H9 (cell line): Measurements from ENCODE around the gene NAA10. TPM values are rescaled to one million over a fixed set of nuclear protein-coding genes. Genes with fewer than 3 reads are reported as not detected.
A peak's percentile ranks its signal among the peaks of the same experiment; 100 is the strongest.

Experiments used
- DNase-seq: peaks from one replicate; pipeline ENCODE4 v3.0.0-alpha.2; 2017
- H2AFZ ChIP-seq: one replicate; pipeline ENCODE4 v1.6.1; 2013; ENCODE audit warnings: mild to moderate bottlenecking, low read length, control low read depth, moderate library complexity
- H2AK5ac ChIP-seq: 2 replicates; pipeline ENCODE4 v1.6.1; 2013; ENCODE audit warnings: low read length, control low read depth, mixed read lengths; ENCODE audit not compliant: insufficient read length
- H2BK120ac ChIP-seq: one replicate; pipeline ENCODE4 v1.6.1; 2013; ENCODE audit warnings: low read depth, mild to moderate bottlenecking, low read length, control low read depth, inconsistent platforms; ENCODE audit not compliant: poor library complexity, severe bottlenecking
- H2BK12ac ChIP-seq: 2 replicates; pipeline ENCODE4 v1.6.1; 2013; ENCODE audit warnings: low read length, control low read depth, mixed read lengths, low read depth; ENCODE audit not compliant: insufficient read length
- H2BK15ac ChIP-seq: 2 replicates; pipeline ENCODE4 v1.6.1; 2013; ENCODE audit warnings: low read depth, low read length, control low read depth
- H2BK20ac ChIP-seq: one replicate; pipeline ENCODE4 v1.6.1; 2013; ENCODE audit warnings: low read depth, mild to moderate bottlenecking, low read length, control low read depth, inconsistent platforms; ENCODE audit not compliant: poor library complexity, severe bottlenecking
- H2BK5ac ChIP-seq: 2 replicates; pipeline ENCODE4 v1.6.1; 2013; ENCODE audit warnings: low read length, control low read depth, mixed read lengths; ENCODE audit not compliant: insufficient read length
- H3K14ac ChIP-seq: 2 replicates; pipeline ENCODE4 v1.6.1; 2013; ENCODE audit warnings: low read length, control low read depth; ENCODE audit not compliant: insufficient read depth
- H3K18ac ChIP-seq: 2 replicates; pipeline ENCODE4 v1.6.1; 2013; ENCODE audit warnings: low read depth, mild to moderate bottlenecking, mixed read lengths, low read length, control low read depth; ENCODE audit not compliant: insufficient read length
- H3K23ac ChIP-seq: 2 replicates; pipeline ENCODE4 v1.6.1; 2013; ENCODE audit warnings: low read length, control low read depth, mixed read lengths, low read depth; ENCODE audit not compliant: insufficient read length
- H3K23me2 ChIP-seq: 2 replicates; pipeline ENCODE4 v1.6.1; 2013; ENCODE audit warnings: low read depth, mild to moderate bottlenecking, mixed read lengths, low read length, control low read depth; ENCODE audit not compliant: insufficient read length, poor library complexity, severe bottlenecking
- H3K27ac ChIP-seq: 2 replicates; pipeline ENCODE4 v1.5.1; 2013; ENCODE audit warnings: low read length, control low read depth, mixed read lengths, low read depth; ENCODE audit not compliant: insufficient read length
- H3K27me3 ChIP-seq: 2 replicates; pipeline ENCODE4 v1.6.1; 2013; ENCODE audit warnings: low read length, control low read depth, inconsistent platforms; ENCODE audit not compliant: insufficient read depth
- H3K4ac ChIP-seq: 2 replicates; pipeline ENCODE4 v1.6.1; 2013; ENCODE audit warnings: low read depth, mild to moderate bottlenecking, control low read depth, inconsistent platforms, low read length, moderate library complexity
- H3K4me1 ChIP-seq: 2 replicates; pipeline ENCODE4 v1.6.1; 2013; ENCODE audit warnings: low read length, control low read depth, inconsistent platforms; ENCODE audit not compliant: insufficient read depth
- H3K4me2 ChIP-seq: 2 replicates; pipeline ENCODE4 v1.6.1; 2013; ENCODE audit warnings: low read length, control low read depth, mixed read lengths; ENCODE audit not compliant: insufficient read length, insufficient read depth
- H3K56ac ChIP-seq: 2 replicates; pipeline ENCODE4 v1.6.1; 2013; ENCODE audit warnings: low read depth, mild to moderate bottlenecking, mixed read lengths, low read length, control low read depth; ENCODE audit not compliant: insufficient read length
- H3K79me1 ChIP-seq: 2 replicates; pipeline ENCODE4 v1.6.1; 2013; ENCODE audit warnings: low read depth, mild to moderate bottlenecking, moderate library complexity, low read length, control low read depth, inconsistent platforms; ENCODE audit not compliant: insufficient read depth, poor library complexity, severe bottlenecking
- H3K79me2 ChIP-seq: 2 replicates; pipeline ENCODE4 v1.6.1; 2013; ENCODE audit warnings: low read length, control low read depth, inconsistent platforms; ENCODE audit not compliant: insufficient read depth
- H3K9ac ChIP-seq: 2 replicates; pipeline ENCODE4 v1.6.1; 2013; ENCODE audit warnings: low read length, control low read depth, mixed read lengths; ENCODE audit not compliant: insufficient read length; ENCODE audit errors: extremely low read depth
- H3K9me3 ChIP-seq: one replicate; pipeline ENCODE4 v1.6.1; 2013; ENCODE audit warnings: low read depth, low read length, inconsistent platforms; ENCODE audit not compliant: control insufficient read depth
- H3T11ph ChIP-seq: one replicate; pipeline ENCODE4 v1.6.1; 2013; ENCODE audit warnings: mild to moderate bottlenecking, low read length, control low read depth, inconsistent platforms
- H4K20me1 ChIP-seq: one replicate; pipeline ENCODE4 v1.6.1; 2013; ENCODE audit not compliant: control insufficient read depth, insufficient read length, insufficient read depth
- H4K5ac ChIP-seq: 2 replicates; pipeline ENCODE4 v1.6.1; 2013; ENCODE audit warnings: low read depth, mild to moderate bottlenecking, mixed read lengths, low read length, control low read depth; ENCODE audit not compliant: insufficient read length
- H4K8ac ChIP-seq: replicated peaks from 2 replicates; pipeline ENCODE4 v1.6.1; 2013; ENCODE audit warnings: low read length, control low read depth, mixed read lengths, low read depth; ENCODE audit not compliant: insufficient read length
- H4K91ac ChIP-seq: 2 replicates; pipeline ENCODE4 v1.6.1; 2013; ENCODE audit warnings: low read depth, mild to moderate bottlenecking, moderate library complexity, mixed read lengths, low read length, control low read depth; ENCODE audit not compliant: insufficient read length
- H3K27ac Mint-ChIP-seq, 3 experiments: 2 replicates in 2 of 3; 3 replicates in 1 of 3; pipeline ENCODE4 v1.8.0; 2020 to 2021; ENCODE audit warnings: mixed read lengths in 3 of 3, mild to moderate bottlenecking in 1 of 3, moderate library complexity in 1 of 3
- H3K27me3 Mint-ChIP-seq: 2 replicates; pipeline ENCODE4 v1.8.0; 2021; ENCODE audit warnings: low read depth, mild to moderate bottlenecking, moderate library complexity, mixed read lengths
- H3K36me3 Mint-ChIP-seq, 3 experiments: 2 replicates in 2 of 3; 3 replicates in 1 of 3; pipeline ENCODE4 v1.8.0; 2020 to 2021; ENCODE audit warnings: low read depth in 3 of 3, mixed read lengths in 3 of 3; ENCODE audit not compliant: insufficient read depth in 1 of 3
- H3K4me1 Mint-ChIP-seq, 2 experiments: 2 replicates each; pipeline ENCODE4 v1.8.0; 2020; ENCODE audit warnings: mixed read lengths in 2 of 2
- H3K4me3 Mint-ChIP-seq, 2 experiments: 2 replicates in 1 of 2; 3 replicates in 1 of 2; pipeline ENCODE4 v1.8.0; 2020 to 2021; ENCODE audit warnings: mild to moderate bottlenecking in 2 of 2, mixed read lengths in 2 of 2, moderate library complexity in 1 of 2
- H3K9me3 Mint-ChIP-seq, 2 experiments: 2 replicates in 1 of 2; 3 replicates in 1 of 2; pipeline ENCODE4 v1.8.0; 2020; ENCODE audit warnings: mild to moderate bottlenecking in 2 of 2, mixed read lengths in 2 of 2, moderate library complexity in 1 of 2
- CTCF ChIP-seq: fragments of 200-600 bp; sonication (generic); conservative IDR thresholded peaks from 3 replicates; pipeline ENCODE4 v1.8.0; 2021; ENCODE audit warnings: antibody characterized with exemption, mild to moderate bottlenecking
- WGBS: extraction: QIAGEN DNeasy Blood & Tissue Kit; methylation state at CpG from one replicate; pipeline ENCODE4 v1.1.7; 2013; ENCODE audit warnings: missing lambda C conversion rate, low lambda C conversion rate, mixed read lengths; ENCODE audit not compliant: insufficient read length; ENCODE audit errors: extremely low coverage; 5-methylcytosine and 5-hydroxymethylcytosine counted together
- total RNA-seq: library from RNA; stranded (reverse); gene quantifications from 2 replicates; pipeline ENCODE4 v1.2.1, GENCODE V29; 2021

The NAA10 gene
- total RNA-seq, 1 experiment from 2014 or later: 101 TPM

GRCh38 chrX:153885208-153885787 lies 49.5 kb downstream of the NAA10 start:
- no peaks in the 10 kb centered on the region for H3K27me3 ChIP-seq

More at GRCh38 chrX:153885208-153885787, 49.5 kb downstream of the NAA10 start:
- no peak overlapping the region for H3K27ac ChIP-seq
- peaks cover 4 to 14% (median 11%) of the 10 kb centered on the region in 3 experiments; a peak in 6 of 7 replicates for H3K36me3 Mint-ChIP-seq
- no peak overlapping the region for H4K91ac ChIP-seq
- TF ChIP-seq CTCF: no peak
- H3K4me3 Mint-ChIP-seq: peak overlapping the region; percentile 59 to 81
- no peak overlapping the region for H2AK5ac ChIP-seq
- no peaks in the 10 kb centered on the region for H3K4me1 ChIP-seq
- no peak overlapping the region for H2AFZ ChIP-seq
- no peak overlapping the region for H3K9ac ChIP-seq
- H4K5ac ChIP-seq: no peak overlapping the region
- no peak overlapping the region for H3K4ac ChIP-seq
- H3T11ph ChIP-seq: no peak overlapping the region
- no peak overlapping the region for H3K18ac ChIP-seq
- peaks cover 47 to 68% of the 10 kb centered on the region in 2 experiments for H3K9me3 Mint-ChIP-seq
- no peak overlapping the region for H4K8ac ChIP-seq
- no peaks in the 10 kb centered on the region for H3K79me2 ChIP-seq
- H2BK12ac ChIP-seq: no peak overlapping the region
- H2BK15ac ChIP-seq: no peak overlapping the region
- H4K20me1 ChIP-seq: no peaks in the 10 kb centered on the region
- no peak overlapping the region for H3K56ac ChIP-seq
- H2BK120ac ChIP-seq: no peak overlapping the region
- H2BK5ac ChIP-seq: no peak overlapping the region
- peaks cover 9 to 30% of the 10 kb centered on the region in 2 experiments for H3K4me1 Mint-ChIP-seq
- H3K23me2 ChIP-seq: peaks cover 4% of the 10 kb centered on the region
- H3K79me1 ChIP-seq: no peaks in the 10 kb centered on the region
- H3K14ac ChIP-seq: no peak overlapping the region
- peaks cover 12% of the 10 kb centered on the region for H3K9me3 ChIP-seq
- no CpG with 5 or more reads among the region's 32 CpGs for WGBS
- DNase-seq: no peak
- no peak overlapping the region for H2BK20ac ChIP-seq
- peak overlapping the region; percentile 7 for H3K4me2 ChIP-seq
- H3K23ac ChIP-seq: no peak overlapping the region
- H3K27ac Mint-ChIP-seq: no peak overlapping the region
- H3K27me3 Mint-ChIP-seq: peaks cover 29% of the 10 kb centered on the region
